GM18508 (cell line): ENCODE data around the gene ANXA5.

Experiments
- ATAC-seq: cut with Tn5 transposase; IDR thresholded peaks from one replicate; pipeline ENCODE4 v1.9.1; 2021; ENCODE audit warnings: moderate number of reproducible peaks; ENCODE audit not compliant: insufficient read depth, unreplicated experiment

The ANXA5 gene

DNA sequence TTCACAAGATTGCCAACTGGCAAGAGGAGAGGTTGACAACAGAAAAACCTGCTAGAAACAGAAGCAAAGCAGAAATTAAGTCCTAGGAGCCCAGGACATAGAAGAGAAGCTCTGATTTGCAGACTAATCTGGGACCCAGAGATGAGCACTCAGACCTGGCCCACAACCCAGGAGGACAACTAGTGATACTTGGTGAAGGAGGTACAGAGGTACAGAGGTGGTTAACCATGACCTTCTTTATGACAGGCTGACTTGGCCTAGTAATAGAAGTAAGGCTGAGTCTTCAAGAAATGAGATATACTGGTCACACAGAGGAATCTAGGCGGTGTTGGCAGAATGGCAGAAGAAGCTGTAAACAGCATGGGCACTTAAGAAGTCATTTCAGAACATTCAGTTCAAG is 43.6 kb downstream of the ANXA5 start:
- no peak for ATAC-seq

DNA sequence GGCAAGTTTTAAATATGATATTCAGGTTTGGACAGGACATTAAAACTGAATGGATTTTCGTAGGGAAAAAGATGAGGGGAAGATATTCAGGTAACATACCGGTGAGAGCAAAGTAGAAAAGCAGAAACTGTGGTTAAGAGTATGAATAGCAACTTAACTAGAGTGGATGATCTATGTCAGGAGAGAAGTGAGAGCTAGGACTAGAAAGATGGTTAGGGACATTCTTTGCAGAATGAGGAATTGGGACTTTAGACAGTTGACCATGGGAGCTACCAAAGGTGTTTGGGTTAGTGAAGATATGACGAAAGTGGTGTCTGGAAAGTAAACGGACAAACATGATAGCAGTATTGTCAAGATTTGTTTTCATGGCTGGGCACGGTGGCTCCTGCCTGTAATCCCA is 45.2 kb downstream of the ANXA5 start:
- ATAC-seq, result no peak

DNA sequence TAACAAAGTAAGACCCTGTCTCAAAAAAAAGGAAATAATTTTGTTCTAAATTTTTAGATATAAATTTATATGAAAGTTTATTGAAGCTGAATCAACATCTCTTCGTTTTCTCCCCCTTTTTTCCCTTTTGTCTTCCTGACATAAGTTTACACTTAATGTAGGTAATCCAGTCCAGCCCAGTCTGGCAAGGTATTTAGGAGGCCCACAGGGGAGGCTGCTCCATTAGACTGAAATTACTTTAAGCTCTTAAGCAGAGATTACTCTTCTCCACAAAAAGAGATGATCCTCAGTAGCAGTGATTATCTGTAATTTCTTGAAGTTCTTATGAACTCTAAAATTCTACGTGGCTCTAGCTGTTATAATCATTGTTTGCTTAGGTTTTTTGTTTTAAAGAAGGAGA is 46.0 kb downstream of the ANXA5 start:
- no peak for ATAC-seq

DNA sequence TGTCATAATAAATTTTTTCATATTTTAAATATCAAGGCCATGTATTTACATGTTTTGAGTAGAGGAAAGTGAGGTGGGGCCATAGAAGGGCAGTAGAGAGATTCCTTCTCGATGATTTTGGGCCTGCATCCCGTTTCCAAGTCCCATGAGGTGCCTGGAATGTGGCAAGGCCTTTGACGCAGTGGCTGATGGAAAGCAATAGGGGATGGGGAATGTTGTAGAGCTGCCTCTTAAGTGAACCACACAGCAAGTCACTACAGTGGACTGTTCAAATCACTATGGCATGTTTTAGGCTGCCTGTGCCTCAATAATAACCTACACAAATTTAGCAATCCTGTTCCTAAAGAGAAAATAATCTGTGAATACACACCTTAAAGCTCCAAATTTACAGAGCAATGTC is 48.3 kb downstream of the ANXA5 start:
- no peak for ATAC-seq

DNA sequence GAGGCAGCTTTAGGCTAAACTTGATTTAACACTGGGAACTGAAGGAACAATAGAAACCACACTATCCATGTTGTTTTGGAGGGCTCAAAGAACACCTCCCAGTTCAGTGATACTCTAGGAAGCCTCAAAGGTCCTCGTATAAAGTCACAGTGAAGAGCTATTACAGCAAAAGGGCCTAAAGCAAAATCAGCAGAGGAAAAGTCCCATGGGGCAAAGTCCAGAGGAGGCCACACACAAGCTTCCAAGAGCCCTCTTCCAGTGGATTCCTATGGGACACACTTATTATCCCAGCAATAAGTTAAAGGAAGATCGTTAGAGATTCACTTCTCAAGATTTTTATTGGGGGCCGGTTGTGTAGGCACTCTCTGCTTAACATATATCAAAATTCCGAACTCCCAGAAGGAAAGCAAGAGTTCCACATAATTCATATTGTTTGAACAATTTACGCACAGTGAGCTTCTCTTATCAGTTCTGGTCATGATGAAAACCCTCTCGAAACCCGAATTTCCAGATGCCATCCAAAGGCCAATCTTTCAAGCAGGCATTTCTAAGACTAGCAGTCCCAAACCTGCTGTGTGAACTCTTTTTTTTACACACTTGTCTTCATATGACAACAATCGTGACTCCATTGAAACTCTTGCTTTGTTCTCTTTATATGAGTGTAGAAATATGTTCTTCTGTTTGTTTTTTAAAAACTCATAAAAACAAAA is 53.7 kb downstream of the ANXA5 start:
- no peak for ATAC-seq

DNA sequence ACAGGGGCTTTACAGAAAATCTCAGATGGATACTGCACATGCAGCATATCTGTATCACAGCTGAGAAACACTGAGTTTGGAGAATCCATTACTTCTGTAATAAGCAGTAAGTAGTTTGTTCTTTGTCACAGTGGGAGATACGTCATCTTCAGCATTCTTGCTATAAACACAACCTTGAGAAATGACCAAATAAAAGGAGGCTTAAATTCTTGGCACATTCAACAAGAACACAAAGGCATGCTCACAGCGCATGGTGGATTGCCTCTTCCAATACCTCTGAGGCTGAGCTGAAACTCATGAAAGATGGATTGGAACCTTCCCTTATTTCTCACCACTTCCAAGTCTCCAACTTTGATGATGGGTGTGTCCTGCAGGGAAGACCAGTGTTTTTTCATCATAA is 54.5 kb downstream of the ANXA5 start:
- ATAC-seq, result no peak

DNA sequence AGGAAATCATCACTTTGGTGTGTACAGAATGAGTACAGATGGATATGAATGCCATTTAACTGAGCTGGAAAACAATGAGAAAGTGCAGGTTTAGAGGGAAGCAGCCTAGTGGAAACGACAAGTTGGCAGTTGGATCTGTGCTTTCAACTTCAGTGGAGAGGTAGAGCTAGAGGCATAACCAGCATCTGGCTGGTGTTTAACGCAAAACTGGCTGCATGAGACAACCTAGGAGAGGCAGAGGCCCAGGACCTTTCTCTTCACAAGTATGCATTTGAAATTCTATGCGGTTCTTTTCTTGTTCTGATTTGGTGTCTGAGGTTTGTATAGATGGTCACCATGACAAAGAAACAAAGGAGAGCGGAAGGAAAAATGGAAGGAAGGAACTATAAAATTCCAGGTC is 63.1 kb downstream of the ANXA5 start:
- no peak for ATAC-seq

DNA sequence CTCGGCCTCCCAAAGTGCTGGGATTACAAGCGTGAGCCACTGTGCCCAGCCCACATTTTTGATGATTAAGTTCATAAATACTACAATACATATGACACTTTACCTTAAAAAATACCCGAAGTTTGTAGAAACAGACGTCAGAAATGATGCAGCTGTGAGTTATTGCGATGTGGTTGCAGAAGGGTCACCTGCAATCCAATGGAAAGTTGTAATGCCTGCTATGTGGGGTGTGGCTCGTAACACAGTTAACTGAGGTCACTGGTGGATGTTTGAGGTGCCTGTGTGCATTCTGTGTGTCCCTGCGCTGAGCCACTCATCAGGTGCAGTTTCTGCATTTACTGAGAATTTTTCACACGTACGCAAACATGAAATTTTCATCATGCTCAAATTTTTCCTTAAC is 64.1 kb downstream of the ANXA5 start:
- no peak for ATAC-seq
